Right lobe of liver (tissue), 4 donors: Measurements from ENCODE around the gene PLCXD1.

Experiments used
- CTCF ChIP-seq, 4 donors: fragments of 200-600 bp in 3 of 4; fragments of 450-650 bp in 1 of 4; IDR thresholded peaks; one replicate each; pipeline versions ENCODE4 v1.5.1 to v1.8.0; 2016 to 2022; ENCODE audit warnings: antibody characterized with exemption in 4 of 4, mild to moderate bottlenecking in 2 of 4
- POLR2A ChIP-seq: fragments of 450-650 bp; IDR thresholded peaks from one replicate; pipeline ENCODE4 v1.6.1; 2017; ENCODE audit warnings: antibody characterized with exemption, mild to moderate bottlenecking
- donor health status: DM: no; HTN: no; CAD: no.
- donor health status: DM: no; HTN: no; CAD: no.
- donor health status: DM: no; HTN: yes; CAD: no.

GRCh38 chrX:291411-291901 lies 10.3 kb downstream of the PLCXD1 start:
- no peak for TF ChIP-seq POLR2A
- TF ChIP-seq CTCF (IDR thresholded peaks at IDR 0.05): no peak
